GM21381 (cell line): Measurements from ENCODE around the gene CD3E.
"Not testable (repeated sequence)": the region's sequence is repeated elsewhere in the genome, so short reads cannot be mapped to it uniquely, and the experiment has no call there.

ENCODE experiments used
- ATAC-seq: cut with Tn5 transposase; IDR thresholded peaks from one replicate; pipeline ENCODE4 v1.9.1; 2021; ENCODE audit warnings: mild to moderate bottlenecking, moderate library complexity; ENCODE audit not compliant: unreplicated experiment

The CD3E gene

DNA sequence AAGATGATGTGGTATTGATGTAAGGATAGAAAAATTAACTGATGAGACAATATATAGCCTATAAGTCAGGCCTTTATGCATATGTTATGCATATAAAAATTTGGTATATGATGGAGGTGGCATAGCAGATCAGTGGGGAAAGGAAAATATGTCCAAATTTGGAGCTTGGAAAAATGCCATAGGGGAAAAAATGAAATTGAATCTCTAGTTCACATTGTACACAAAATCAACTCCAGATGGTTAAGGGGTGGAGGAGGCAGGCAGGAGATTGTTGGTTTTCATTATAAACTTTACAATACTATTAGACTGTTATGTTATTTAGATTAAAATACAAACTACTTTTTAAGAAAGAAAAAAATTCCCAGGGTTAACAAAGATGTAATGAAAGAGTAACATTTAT lies 15.1 kb upstream of the CD3E start:
- ATAC-seq: no peak

DNA sequence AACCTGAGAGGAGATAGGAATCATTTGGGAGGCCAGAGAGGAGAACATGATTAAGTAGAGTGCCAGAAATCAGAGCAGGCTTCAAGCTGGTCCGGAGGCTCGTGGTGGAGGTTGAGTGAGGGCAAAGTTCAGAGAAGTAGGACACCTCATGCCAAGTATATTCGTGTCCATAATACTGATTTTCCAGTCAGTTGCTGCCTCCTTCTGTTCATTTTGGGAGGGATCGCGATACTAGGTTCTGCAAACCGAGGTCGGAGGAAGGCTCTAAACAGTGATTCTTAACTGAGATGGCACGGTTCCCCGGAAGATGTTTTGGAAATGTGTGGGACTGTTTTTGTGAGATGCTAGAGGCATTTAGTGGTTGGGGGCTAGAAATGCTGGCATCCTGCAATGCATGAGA lies 13.6 kb upstream of the CD3E start:
- ATAC-seq: no peak

GRCh38 chr11:118291477-118292135 lies 12.9 kb upstream of the CD3E start:
- ATAC-seq: no peak

- ATAC-seq: no peak
Observed at GRCh38 chr11:118294053-118294452, 10.5 kb upstream of the CD3E start.

- ATAC-seq: no peak
Observed at GRCh38 chr11:118295199-118295598, 9.3 kb upstream of the CD3E start.

DNA sequence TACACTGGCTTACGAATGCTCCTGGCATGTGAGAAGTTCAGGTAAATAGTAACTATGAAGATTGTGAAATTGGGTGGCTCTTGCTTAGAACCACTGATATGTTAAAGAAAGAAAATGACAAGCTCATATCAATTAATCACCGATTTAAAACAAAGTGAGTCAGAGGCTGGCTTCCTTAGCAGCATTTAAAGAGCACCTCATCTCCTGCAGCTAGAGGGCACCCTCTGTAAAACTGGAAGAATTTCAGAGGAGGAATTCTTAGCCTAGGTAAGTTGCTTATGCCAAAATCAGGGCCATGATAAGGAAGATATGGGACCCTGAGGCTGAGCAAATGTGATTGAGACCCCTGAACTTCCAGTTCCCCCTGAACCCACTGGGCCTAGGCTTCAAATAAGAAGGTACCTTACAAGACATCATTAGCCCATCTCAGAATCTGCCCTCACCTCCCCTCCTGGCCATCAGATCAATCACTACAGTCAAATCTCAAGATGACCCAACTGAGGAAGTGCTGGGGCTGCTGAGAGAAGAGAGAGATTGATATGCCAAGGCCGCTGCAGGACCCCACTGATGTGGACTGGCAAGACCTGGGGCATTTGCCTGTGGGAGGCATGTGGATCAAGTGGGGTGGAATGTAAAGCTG lies 8.6 kb upstream of the CD3E start:
- ATAC-seq: no peak

GRCh38 chr11:118301600-118302195 lies 2.8 kb upstream of the CD3E start:
- no peak for ATAC-seq

DNA sequence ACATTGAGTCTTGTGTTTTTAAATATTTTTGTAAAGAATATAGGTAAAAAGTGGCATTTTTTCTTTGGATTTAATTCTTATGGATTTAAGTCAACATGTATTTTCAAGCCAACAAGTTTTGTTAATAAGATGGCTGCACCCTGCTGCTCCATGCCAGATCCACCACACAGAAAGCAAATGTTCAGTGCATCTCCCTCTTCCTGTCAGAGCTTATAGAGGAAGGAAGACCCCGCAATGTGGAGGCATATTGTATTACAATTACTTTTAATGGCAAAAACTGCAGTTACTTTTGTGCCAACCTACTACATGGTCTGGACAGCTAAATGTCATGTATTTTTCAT lies 333 bp upstream of the CD3E start:
- ATAC-seq: no peak

DNA sequence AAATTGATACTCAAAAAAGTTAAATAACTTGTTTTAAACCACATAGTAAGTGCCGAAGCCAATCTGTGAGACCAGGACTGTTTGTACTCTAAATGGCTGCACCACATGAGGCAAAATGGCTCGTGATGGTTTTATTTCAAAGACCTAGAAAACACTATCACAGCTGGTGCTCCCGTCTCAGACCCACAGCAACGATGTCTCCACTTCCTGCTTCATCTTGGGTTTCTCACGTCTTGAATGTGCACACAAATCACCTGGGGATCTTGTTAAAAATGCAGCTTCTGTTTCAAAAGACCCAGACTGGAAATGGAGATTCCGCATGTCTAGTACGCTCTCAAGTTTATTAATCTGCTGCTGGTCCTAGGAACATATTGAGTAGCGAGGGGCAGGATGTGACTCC lies 1.2 kb downstream of the CD3E start:
- ATAC-seq: no peak

- no peak for ATAC-seq
Observed at GRCh38 chr11:118306556-118306955, 2.0 kb downstream of the CD3E start.

DNA sequence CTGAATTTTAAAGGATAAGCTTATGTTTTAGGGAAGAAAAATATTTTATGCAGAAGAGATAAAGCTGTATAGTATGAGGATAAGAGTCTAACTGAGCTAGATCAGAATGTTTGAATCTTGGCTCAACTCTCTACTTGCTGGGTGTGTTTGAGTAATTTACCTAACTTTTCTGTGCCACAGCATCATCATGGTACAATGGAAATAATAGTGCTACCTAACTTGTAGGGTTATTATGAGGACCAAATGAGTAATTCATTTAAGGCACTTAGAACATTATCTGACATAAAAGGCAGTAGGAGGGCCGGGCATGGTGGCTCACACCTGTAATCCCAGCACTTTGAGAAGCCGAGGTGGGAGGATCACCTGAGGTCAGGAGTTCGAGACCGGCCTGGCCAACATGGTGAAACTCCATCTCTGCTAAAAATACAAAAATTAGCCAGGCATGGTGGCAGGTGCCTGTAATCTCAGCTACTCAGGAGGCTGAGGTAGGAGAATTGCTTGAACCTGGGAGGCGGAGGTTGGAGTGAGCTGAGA lies 4.5 kb downstream of the CD3E start:
- not testable (repeated sequence) for ATAC-seq

GRCh38 chr11:118310271-118310670 lies 5.7 kb downstream of the CD3E start:
- ATAC-seq: no peak

GRCh38 chr11:118310781-118311485 lies 6.4 kb downstream of the CD3E start:
- ATAC-seq: no peak

DNA sequence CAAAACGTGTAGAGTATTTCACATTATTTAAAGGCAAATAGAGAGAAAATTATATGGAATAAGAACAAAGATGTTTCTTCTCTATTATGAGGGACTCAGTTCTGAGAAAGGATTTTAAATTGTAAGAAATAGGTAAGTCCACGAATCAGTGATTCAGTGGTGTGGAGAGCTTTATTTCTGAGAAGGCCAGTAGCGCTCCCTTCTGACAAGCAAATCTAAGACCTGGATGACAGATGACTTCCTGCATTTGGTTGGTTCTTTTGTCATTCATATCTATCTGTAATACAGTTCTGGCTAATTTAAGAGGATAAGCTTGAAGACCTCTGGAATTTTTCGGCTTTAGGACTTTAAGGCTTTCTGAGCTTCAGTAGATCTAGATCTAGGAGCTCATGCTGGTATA lies 7.0 kb downstream of the CD3E start:
- no peak for ATAC-seq

DNA sequence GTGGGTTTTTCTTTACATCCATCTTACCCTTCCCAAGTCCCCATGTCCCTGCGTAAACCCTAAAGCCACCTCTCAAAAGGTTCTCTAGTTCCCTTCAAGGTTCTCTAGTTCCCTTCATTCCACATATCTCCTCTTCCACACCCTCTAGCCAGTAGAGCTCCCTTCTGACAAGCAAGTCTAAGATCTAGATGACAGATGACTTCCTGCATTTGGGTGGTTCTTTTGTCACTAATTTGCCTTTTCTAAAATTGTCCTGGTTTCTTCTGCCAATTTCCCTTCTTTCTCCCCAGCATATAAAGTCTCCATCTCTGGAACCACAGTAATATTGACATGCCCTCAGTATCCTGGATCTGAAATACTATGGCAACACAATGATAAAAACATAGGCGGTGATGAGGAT lies 7.8 kb downstream of the CD3E start:
- no peak for ATAC-seq

- no peak for ATAC-seq
Observed at GRCh38 chr11:118313242-118313641, 8.7 kb downstream of the CD3E start.

DNA sequence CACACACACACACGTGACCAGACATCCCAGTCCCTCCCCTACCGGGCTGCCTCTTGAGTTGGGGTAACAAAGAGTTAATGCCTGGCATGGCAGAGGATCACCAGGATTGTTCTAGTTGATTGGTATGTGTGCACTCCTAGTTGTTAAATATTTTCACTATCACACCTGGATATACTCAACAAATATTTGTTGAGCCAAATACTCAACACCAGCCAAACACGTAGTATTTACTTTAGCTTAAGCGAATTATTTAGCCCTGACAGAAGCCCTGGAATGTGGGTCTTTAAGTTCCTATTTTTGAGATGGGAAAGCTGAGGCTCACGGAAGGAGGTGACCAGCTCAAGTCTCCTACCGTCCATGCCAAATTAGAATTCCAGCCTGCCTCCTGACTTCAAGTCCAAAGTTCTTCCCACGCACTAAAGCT lies 10.5 kb downstream of the CD3E start:
- no peak for ATAC-seq

DNA sequence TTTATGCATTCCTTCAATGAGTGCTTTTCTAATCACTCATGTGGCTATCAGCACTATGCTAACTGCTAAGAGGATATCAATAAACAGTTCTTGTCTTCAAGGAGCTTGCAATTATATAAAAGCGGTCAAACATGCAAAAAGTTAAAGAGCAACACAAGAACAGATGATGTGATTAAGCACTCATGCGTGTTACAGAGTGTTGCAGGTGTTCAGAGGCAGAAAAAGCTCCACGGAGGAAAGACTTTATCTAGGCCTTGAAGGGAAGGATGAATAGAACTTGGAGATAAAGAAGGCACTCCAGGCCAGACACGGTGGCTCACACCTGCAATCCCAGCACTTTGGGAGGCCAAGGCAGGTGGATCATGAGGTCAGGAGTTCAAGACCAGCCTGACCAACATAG lies 13.6 kb downstream of the CD3E start:
- ATAC-seq: no peak

DNA sequence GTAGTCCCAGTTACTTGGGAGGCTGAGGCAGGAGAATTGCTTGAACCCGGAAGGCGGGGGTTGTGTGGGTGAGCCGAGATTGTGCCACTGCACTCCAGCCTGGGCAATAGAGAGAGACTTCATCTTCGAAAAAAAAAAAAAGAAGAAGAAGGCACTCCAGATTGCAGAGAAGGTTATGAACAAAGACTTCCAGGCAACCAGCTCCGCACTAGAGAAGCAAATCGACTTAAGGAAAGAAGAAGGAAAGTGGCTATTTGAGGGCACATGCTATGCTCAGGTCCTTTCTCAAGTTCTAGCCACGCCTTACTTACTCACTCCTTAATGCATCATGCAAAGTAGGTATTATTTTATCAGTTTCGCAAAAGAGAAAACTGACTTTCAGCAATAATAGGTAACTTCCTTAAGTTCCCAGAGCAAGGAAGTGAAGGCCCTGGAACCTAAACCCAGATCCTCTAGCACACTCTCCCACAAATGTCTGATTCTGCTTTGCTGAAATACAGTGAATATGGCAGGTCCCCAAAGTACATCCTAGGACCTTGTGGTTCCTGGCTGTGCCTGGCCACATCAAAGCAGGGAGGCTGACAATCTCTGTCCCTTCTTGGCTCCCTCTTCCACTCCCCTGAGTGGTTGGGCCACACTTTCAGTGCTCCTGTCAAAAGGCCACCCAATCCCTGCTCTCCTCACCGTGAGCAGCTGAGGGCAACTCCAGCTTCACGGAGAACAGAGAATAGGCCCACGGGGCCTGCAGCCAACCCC lies 14.2 kb downstream of the CD3E start:
- no peak for ATAC-seq

GRCh38 chr11:118319337-118319707 lies 14.8 kb downstream of the CD3E start:
- no peak for ATAC-seq

- ATAC-seq: no peak
Observed at GRCh38 chr11:118320515-118320914, 16.0 kb downstream of the CD3E start.
